Caco-2 (cell line): ENCODE data around the gene BIRC3. TPM values are rescaled to one million over a fixed set of nuclear protein-coding genes. Genes with fewer than 3 reads are reported as not detected.
A peak's percentile ranks its signal among the peaks of the same experiment; 100 is the strongest.

Experiments
- Bru-seq: library from RNA; stranded (reverse); fragments of 400-500 nt; gene quantifications from one replicate; lab custom pipeline; 2021; lab: Mats Ljungman, UMichigan
- BruChase-seq, 2 experiments: library from RNA; stranded (reverse); fragments of 400-500 nt; gene quantifications; one replicate each; lab custom pipeline; 2021; lab: Mats Ljungman, UMichigan
- BruUV-seq: library from RNA; stranded (reverse); fragments of 400-500 nt; replicated peaks from 2 replicates; lab custom pipeline; 2021; lab: Mats Ljungman, UMichigan
- CTCF ChIA-PET: fragments of 300-600 bp; sonication (Branson Sonifier 250); formaldehyde crosslinking; loops from one replicate; lab custom pipeline; 2022; ENCODE audit warnings: antibody characterized with exemption; lab: Charles Lee
- POLR2A ChIA-PET: fragments of 300-600 bp; sonication (Branson Sonifier 250); formaldehyde crosslinking; loops from one replicate; lab custom pipeline; 2022; ENCODE audit warnings: antibody characterized with exemption; lab: Charles Lee
- DNase-seq, 2 experiments: peaks; one replicate each; pipeline versions ENCODE4 v3.0.0 to v3.0.0-alpha.2; 2020 to 2022
- H3K27me3 ChIP-seq: replicated peaks from 2 replicates; pipeline ENCODE4 v1.6.0; 2011; ENCODE audit warnings: low read length; ENCODE audit not compliant: control insufficient read depth, insufficient read depth
- H3K36me3 ChIP-seq: 2 replicates; pipeline ENCODE4 v1.5.1; 2011; ENCODE audit warnings: low read length; ENCODE audit not compliant: control insufficient read depth, insufficient read depth
- H3K4me1 ChIP-seq: fragments of 250-450 bp; sonication (Bioruptor Pico); 2 replicates; pipeline ENCODE4 v1.5.1; 2020; ENCODE audit warnings: mild to moderate bottlenecking
- H3K4me3 ChIP-seq: 2 replicates; pipeline ENCODE4 v1.5.1; 2011; ENCODE audit warnings: low read depth, mild to moderate bottlenecking, control low read depth, low read length
- H3K9me3 ChIP-seq: fragments of 250-450 bp; sonication (Bioruptor Pico); 2 replicates; pipeline ENCODE4 v1.5.1; 2020; ENCODE audit warnings: mild to moderate bottlenecking, moderate library complexity
- H3K27ac Mint-ChIP-seq: one replicate; pipeline ENCODE4 v1.8.0; 2022; ENCODE audit warnings: mixed read lengths; ENCODE audit not compliant: unreplicated experiment
- H3K27me3 Mint-ChIP-seq: one replicate; pipeline ENCODE4 v1.8.0; 2022; ENCODE audit warnings: mixed read lengths; ENCODE audit not compliant: insufficient read depth, unreplicated experiment
- H3K36me3 Mint-ChIP-seq: one replicate; pipeline ENCODE4 v1.8.0; 2022; ENCODE audit warnings: mild to moderate bottlenecking, mixed read lengths; ENCODE audit not compliant: insufficient read depth, unreplicated experiment
- H3K4me1 Mint-ChIP-seq: one replicate; pipeline ENCODE4 v1.8.0; 2022; ENCODE audit warnings: low read depth, mixed read lengths; ENCODE audit not compliant: unreplicated experiment
- H3K4me3 Mint-ChIP-seq: one replicate; pipeline ENCODE4 v1.8.0; 2022; ENCODE audit warnings: mild to moderate bottlenecking, moderate library complexity, mixed read lengths; ENCODE audit not compliant: unreplicated experiment
- H3K9me3 Mint-ChIP-seq: one replicate; pipeline ENCODE4 v1.8.0; 2022; ENCODE audit warnings: mixed read lengths; ENCODE audit not compliant: unreplicated experiment
- intact Hi-C: fragments of 100-400 bp; cut with micrococcal nuclease; formaldehyde crosslinking; loops from one replicate; pipeline ENCODE4 v1.10.0; 2022; ENCODE audit not compliant: unreplicated experiment
- long read RNA-seq: library from polyadenylated mRNA; stranded (forward); transcript quantifications from one replicate; pipeline ENCODE4 v2.0.0, GENCODE V29; 2022
- total RNA-seq: library from RNA; stranded (reverse); gene quantifications from 2 replicates; pipeline ENCODE4 v1.2.3, GENCODE V29; 2022
- TF ChIP-seq, protein P1 (sequence below), 2 experiments: fragments of 200-600 bp in 1 of 2; IDR thresholded peaks; 1 replicate in 1 of 2; 2 replicates in 1 of 2; pipeline versions ENCODE4 v1.5.1 to v1.8.0; 2011 to 2022; ENCODE audit warnings: antibody characterized with exemption in 1 of 2, control low read depth in 1 of 2, inconsistent platforms in 1 of 2, low read depth in 1 of 2, low read length in 1 of 2, mild to moderate bottlenecking in 1 of 2, moderate library complexity in 1 of 2; ENCODE audit not compliant: insufficient read depth in 1 of 2, severe bottlenecking in 1 of 2, unreplicated experiment in 1 of 2

The BIRC3 gene
- 1.4 and 2.2 TPM in 2 replicates for total RNA-seq
- percentile 45 among the genes with signal in this experiment for Bru-seq, nascent RNA
- percentile 58 among the genes with signal in this experiment for BruChase-seq, experiment 1, labeled RNA remaining after a 2-hour chase
- BruChase-seq, experiment 2, labeled RNA remaining after a 6-hour chase = percentile 53 among the genes with signal in this experiment
- long read RNA-seq, partial matches to known transcripts = 9 of 10 reads
- long read RNA-seq, other reads (novel, unspliced or antisense) = 1 of 10 reads

GRCh38 chr11:102317099-102317767, at the start of gene BIRC3:
BIRC3 (plus strand) TSS chr11:102317484; CDS start chr11:102324510, 7,026 bp downstream.
- Mint-ChIP-seq H3K4me3 (peak within 1 kb of the TSS; percentile 89), H3K9me3 (no peaks in the 10 kb centered on the region), H3K4me1 (peaks cover 19% of the 10 kb centered on the region), H3K36me3 (peaks cover 7% of the 10 kb centered on the region), H3K27ac (peak within 1 kb of the TSS; percentile 80), H3K27me3 (no peaks in the 10 kb centered on the region)
- Histone ChIP-seq H3K27me3 (no peaks in the 10 kb centered on the region), H3K36me3 (no peaks in the 10 kb centered on the region), H3K9me3 (no peaks in the 10 kb centered on the region), H3K4me1 (peaks cover 12% of the 10 kb centered on the region), H3K4me3 (peak within 1 kb of the TSS; percentile 58)
- TF ChIP-seq, protein P1, sequence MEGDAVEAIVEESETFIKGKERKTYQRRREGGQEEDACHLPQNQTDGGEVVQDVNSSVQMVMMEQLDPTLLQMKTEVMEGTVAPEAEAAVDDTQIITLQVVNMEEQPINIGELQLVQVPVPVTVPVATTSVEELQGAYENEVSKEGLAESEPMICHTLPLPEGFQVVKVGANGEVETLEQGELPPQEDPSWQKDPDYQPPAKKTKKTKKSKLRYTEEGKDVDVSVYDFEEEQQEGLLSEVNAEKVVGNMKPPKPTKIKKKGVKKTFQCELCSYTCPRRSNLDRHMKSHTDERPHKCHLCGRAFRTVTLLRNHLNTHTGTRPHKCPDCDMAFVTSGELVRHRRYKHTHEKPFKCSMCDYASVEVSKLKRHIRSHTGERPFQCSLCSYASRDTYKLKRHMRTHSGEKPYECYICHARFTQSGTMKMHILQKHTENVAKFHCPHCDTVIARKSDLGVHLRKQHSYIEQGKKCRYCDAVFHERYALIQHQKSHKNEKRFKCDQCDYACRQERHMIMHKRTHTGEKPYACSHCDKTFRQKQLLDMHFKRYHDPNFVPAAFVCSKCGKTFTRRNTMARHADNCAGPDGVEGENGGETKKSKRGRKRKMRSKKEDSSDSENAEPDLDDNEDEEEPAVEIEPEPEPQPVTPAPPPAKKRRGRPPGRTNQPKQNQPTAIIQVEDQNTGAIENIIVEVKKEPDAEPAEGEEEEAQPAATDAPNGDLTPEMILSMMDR (IDR thresholded peaks at IDR 0.05; ENCODE audit: insufficient read depth in 1 of 2, low read depth in 1 of 2, low read length in 1 of 2, severe bottlenecking in 1 of 2, unreplicated experiment in 1 of 2) = peak; percentile 55 to 59
- BruUV-seq = no TSS peak
- CTCF ChIA-PET = interaction anchor here (0.6 kb wide), 1 partner anchor 29 kb away, joined by 4 read pairs; no protein-coding TSS in a partner anchor
- intact Hi-C loops = loop anchor here (1.0 to 2.0 kb wide), 2 partner anchors 28 to 30 kb away; partner anchors contain the start of gene BIRC2
- POLR2A ChIA-PET = no interaction called here
- peak; percentile 92 to 94 for DNase-seq

- TF ChIP-seq, protein P1 (IDR thresholded peaks at IDR 0.05; ENCODE audit: insufficient read depth in 1 of 2, low read depth in 1 of 2, low read length in 1 of 2, severe bottlenecking in 1 of 2, unreplicated experiment in 1 of 2) = no peak
- Histone ChIP-seq H3K4me1 (peaks cover 25% of the 10 kb centered on the region), H3K4me3 (peak overlapping the region; percentile 67), H3K27me3 (no peaks in the 10 kb centered on the region), H3K36me3 (no peaks in the 10 kb centered on the region), H3K9me3 (no peaks in the 10 kb centered on the region)
- ChIA-PET CTCF (interaction anchor here (0.6 to 2.6 kb wide), 16 partner anchors 14 to 401 kb away, joined by 3 to 25 read pairs (median 6); no protein-coding TSS in a partner anchor), POLR2A (interaction anchor here (0.5 to 1.9 kb wide), 2 partner anchors 8 to 12 kb away, joined by 3 to 6 read pairs; no protein-coding TSS in a partner anchor)
- no peaks in the 10 kb centered on the region for H3K27me3 Mint-ChIP-seq
- peak overlapping the region; percentile 79 for H3K27ac Mint-ChIP-seq
- BruUV-seq = no TSS peak
- H3K4me1 Mint-ChIP-seq = peaks cover 30% of the 10 kb centered on the region
- no peaks in the 10 kb centered on the region for H3K9me3 Mint-ChIP-seq
- intact Hi-C loops = loop anchor here (1.0 to 5.0 kb wide), 6 partner anchors 19 to 355 kb away; partner anchors contain the start of gene CFAP300
- H3K36me3 Mint-ChIP-seq = peaks cover 10% of the 10 kb centered on the region
- H3K4me3 Mint-ChIP-seq = peak overlapping the region; percentile 90
- DNase-seq = no peak
Measured at GRCh38 chr11:102267609-102268008, 49.7 kb upstream of the BIRC3 start.
